Ishikawa (cell line): Measurements from ENCODE around the gene NADK.

Source experiments
- CEBPB ChIP-seq: IDR thresholded peaks from 2 replicates; pipeline ENCODE4 v1.6.1; 2012
- CREB1 ChIP-seq: IDR thresholded peaks from 2 replicates; pipeline ENCODE4 v1.6.1; 2012; ENCODE audit warnings: low read depth
- EGR1 ChIP-seq: IDR thresholded peaks from 2 replicates; pipeline ENCODE4 v1.6.1; 2012
- EP300 ChIP-seq: IDR thresholded peaks from 2 replicates; pipeline ENCODE4 v1.6.1; 2012; ENCODE audit warnings: borderline replicate concordance
- FOXM1 ChIP-seq: IDR thresholded peaks from 2 replicates; pipeline ENCODE4 v1.6.1; 2012; ENCODE audit warnings: low read depth, borderline replicate concordance
- NFIC ChIP-seq: IDR thresholded peaks from 2 replicates; pipeline ENCODE4 v1.6.1; 2012
- RAD21 ChIP-seq: IDR thresholded peaks from 2 replicates; pipeline ENCODE4 v1.6.1; 2012; ENCODE audit warnings: low read depth
- TAF1 ChIP-seq: IDR thresholded peaks from 2 replicates; pipeline ENCODE4 v1.6.1; 2012; ENCODE audit warnings: low read depth, mild to moderate bottlenecking
- TCF12 ChIP-seq: IDR thresholded peaks from 2 replicates; pipeline ENCODE4 v1.6.1; 2012; ENCODE audit warnings: low read depth
- TEAD4 ChIP-seq: IDR thresholded peaks from 2 replicates; pipeline ENCODE4 v1.6.1; 2012
- YY1 ChIP-seq: IDR thresholded peaks from 2 replicates; pipeline ENCODE4 v1.6.1; 2012; ENCODE audit warnings: low read depth
- ZBTB7A ChIP-seq: IDR thresholded peaks from 2 replicates; pipeline ENCODE4 v1.6.1; 2012; ENCODE audit warnings: low read depth
- TF ChIP-seq, protein P1 (sequence below): IDR thresholded peaks from 2 replicates; pipeline ENCODE4 v1.6.1; 2012; ENCODE audit warnings: low read depth, mild to moderate bottlenecking
- TF ChIP-seq, protein P2 (sequence below): IDR thresholded peaks from 2 replicates; pipeline ENCODE4 v1.6.1; 2012
- TF ChIP-seq, protein P3 (sequence below): IDR thresholded peaks from 2 replicates; pipeline ENCODE4 v1.6.1; 2012

The NADK gene, protein sequence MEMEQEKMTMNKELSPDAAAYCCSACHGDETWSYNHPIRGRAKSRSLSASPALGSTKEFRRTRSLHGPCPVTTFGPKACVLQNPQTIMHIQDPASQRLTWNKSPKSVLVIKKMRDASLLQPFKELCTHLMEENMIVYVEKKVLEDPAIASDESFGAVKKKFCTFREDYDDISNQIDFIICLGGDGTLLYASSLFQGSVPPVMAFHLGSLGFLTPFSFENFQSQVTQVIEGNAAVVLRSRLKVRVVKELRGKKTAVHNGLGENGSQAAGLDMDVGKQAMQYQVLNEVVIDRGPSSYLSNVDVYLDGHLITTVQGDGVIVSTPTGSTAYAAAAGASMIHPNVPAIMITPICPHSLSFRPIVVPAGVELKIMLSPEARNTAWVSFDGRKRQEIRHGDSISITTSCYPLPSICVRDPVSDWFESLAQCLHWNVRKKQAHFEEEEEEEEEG

DNA sequence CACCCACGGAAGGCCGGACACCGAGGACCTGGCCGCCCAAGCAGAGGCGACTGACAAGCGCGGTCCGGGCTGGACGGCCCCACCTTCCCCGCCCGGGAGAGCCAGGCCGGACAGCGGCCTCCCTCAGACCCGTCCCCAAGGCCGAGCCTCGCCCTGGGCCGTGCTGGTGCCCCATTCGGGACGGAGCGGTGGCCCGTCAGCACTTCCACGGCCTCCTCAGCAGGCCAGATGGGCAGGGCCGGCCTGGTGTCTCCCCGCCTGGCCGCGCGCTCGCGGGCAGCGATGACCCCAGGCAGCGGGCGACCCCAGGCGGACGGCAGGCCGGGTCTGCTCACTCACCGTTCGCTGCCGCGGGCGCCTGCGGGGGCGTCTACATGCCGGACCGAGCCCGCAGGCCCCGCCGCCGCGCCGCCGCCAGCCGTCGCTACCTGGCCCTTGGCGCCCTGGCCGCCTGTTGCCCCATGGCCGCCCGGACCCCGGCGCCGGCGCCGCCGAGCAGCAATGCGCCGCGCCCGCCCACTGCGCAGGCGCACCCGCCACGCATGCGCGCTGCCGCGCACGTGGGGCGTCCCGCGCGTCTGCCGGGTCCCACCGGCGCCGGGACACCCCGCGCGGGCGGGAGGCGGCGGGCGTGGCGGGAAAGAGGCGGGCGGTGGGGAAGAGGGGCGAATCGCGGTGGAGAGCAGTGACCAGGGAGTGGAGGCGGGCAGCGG, at the start of gene NADK:
NADK (minus strand) TSS at position 521 of the 713 bp plus-strand sequence. CDS start 13,064 bp downstream, outside the sequence.
- TF ChIP-seq TEAD4 (no peak), EGR1 (no peak), EP300 (no peak), TCF12 (no peak), RAD21 (peak; percentile 0; the same call in 1 of the 2 replicates), YY1 (peak; percentile 72; the same call in 1 of the 2 replicates), ZBTB7A (no peak), TAF1 (peak; percentile 26; the same call in 1 of the 2 replicates)
- TF ChIP-seq, protein P1, sequence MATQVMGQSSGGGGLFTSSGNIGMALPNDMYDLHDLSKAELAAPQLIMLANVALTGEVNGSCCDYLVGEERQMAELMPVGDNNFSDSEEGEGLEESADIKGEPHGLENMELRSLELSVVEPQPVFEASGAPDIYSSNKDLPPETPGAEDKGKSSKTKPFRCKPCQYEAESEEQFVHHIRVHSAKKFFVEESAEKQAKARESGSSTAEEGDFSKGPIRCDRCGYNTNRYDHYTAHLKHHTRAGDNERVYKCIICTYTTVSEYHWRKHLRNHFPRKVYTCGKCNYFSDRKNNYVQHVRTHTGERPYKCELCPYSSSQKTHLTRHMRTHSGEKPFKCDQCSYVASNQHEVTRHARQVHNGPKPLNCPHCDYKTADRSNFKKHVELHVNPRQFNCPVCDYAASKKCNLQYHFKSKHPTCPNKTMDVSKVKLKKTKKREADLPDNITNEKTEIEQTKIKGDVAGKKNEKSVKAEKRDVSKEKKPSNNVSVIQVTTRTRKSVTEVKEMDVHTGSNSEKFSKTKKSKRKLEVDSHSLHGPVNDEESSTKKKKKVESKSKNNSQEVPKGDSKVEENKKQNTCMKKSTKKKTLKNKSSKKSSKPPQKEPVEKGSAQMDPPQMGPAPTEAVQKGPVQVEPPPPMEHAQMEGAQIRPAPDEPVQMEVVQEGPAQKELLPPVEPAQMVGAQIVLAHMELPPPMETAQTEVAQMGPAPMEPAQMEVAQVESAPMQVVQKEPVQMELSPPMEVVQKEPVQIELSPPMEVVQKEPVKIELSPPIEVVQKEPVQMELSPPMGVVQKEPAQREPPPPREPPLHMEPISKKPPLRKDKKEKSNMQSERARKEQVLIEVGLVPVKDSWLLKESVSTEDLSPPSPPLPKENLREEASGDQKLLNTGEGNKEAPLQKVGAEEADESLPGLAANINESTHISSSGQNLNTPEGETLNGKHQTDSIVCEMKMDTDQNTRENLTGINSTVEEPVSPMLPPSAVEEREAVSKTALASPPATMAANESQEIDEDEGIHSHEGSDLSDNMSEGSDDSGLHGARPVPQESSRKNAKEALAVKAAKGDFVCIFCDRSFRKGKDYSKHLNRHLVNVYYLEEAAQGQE = peak; percentile 18; the same call in 1 of the 2 replicates
- TF ChIP-seq, protein P2, sequence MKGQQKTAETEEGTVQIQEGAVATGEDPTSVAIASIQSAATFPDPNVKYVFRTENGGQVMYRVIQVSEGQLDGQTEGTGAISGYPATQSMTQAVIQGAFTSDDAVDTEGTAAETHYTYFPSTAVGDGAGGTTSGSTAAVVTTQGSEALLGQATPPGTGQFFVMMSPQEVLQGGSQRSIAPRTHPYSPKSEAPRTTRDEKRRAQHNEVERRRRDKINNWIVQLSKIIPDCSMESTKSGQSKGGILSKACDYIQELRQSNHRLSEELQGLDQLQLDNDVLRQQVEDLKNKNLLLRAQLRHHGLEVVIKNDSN = peak; percentile 61; the same call in 1 of the 2 replicates

DNA sequence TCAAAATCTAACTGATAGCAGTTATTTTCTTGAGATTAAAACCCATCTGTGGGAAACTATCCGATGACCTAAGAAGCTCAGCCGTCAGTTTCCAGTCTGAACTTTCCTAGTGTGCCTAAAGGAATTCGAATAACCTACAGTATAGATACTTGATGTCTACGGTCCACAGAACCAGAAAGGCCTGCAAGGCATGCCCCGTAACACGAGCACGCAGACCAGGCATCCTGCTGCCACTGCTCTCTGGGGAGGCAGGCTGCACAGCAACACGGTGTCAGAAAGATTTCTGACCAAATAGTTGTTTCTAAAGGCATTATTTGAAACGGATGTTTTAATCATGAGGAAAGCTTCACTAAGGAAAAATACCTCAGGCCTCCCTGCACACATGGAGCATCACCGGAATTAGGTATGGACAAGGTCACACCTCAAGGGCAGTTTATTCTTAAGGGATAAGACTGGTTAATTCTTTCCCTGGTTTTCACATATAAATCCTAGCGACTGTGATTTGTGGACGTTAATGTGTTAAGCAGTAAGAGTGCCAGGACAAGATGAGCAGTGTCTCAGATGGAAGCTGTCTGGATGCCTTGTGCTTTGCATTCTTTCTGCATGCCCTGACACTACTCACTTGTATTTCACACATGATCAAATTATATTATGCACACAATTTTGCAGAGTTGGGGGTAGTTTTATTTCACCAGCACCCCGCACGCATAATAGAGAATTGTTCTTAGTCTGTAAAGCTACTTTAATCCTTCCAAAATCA, 49.0 kb upstream of the NADK start:
- TF ChIP-seq CREB1 (no peak), TAF1 (no peak), CEBPB (no peak), EP300 (no peak), TEAD4 (no peak), FOXM1 (no peak), YY1 (no peak), TCF12 (no peak), ZBTB7A (no peak), RAD21 (no peak), NFIC (no peak), EGR1 (no peak)
- TF ChIP-seq, protein P2 = no peak
- TF ChIP-seq, protein P3, sequence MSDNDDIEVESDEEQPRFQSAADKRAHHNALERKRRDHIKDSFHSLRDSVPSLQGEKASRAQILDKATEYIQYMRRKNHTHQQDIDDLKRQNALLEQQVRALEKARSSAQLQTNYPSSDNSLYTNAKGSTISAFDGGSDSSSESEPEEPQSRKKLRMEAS = no peak
- TF ChIP-seq, protein P1 = no peak

DNA sequence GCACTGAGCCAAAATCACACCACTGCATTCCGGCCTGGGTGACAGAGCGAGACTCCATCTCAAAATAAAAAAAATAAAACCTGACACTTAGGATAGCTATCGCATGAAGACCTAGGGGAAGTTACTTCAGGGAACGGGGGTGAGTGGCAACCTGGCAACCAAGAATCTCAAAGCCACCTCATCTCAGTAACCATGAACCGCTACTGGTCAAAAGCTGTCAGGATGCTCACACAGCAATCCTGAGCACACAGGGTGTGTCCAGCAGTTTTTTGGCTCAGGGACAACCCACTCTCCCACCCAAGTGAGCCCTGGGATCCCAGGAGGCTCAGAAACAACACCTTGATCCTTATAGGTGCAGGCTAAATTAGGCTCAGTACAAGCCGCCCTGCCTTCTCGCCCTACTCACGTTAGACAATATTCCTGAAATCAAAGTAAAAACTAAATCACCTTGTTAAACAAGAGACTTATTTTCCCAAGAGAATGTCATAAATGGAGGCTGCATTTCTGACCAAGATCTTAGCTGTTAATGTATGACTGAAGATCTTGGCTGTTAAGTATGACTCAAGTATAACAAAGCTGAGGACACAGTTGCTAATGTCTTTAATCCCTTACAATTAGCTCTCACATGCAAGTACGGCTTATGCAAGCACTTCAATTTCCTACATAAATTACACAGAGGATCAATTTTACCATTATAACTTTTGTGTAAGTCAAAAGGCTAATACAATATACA, 48.3 kb upstream of the NADK start:
- no peak for TF ChIP-seq TCF12
- TF ChIP-seq EP300 = no peak
- TF ChIP-seq, protein P2 = no peak
- TF ChIP-seq, protein P3 = no peak
- TF ChIP-seq NFIC = no peak
- no peak for TF ChIP-seq FOXM1
- TF ChIP-seq YY1 = no peak
- no peak for TF ChIP-seq TEAD4
- TF ChIP-seq, protein P1 = no peak
- no peak for TF ChIP-seq ZBTB7A
